DOHH2 (cell line): ENCODE data around the gene GABPA.

Experiments
- H3F3A ChIP-seq: fragments of 200-600 bp; sonication (generic), shearing (Covaris generic); 2 replicates; pipeline ENCODE4 v1.6.0; 2016; ENCODE audit warnings: antibody characterized with exemption, mild to moderate bottlenecking; ENCODE audit not compliant: control insufficient read depth, insufficient read depth
- H3K27ac ChIP-seq: fragments of 200-600 bp; sonication (generic); 2 replicates; pipeline ENCODE4 v1.5.1; 2014; ENCODE audit warnings: low read depth, mild to moderate bottlenecking, low read length, moderate library complexity
- H3K27me3 ChIP-seq: fragments of 200-600 bp; sonication (generic); 2 replicates; pipeline ENCODE4 v1.6.1; 2014; ENCODE audit warnings: mild to moderate bottlenecking, low read length, mixed read lengths; ENCODE audit not compliant: control insufficient read depth
- H3K36me3 ChIP-seq: fragments of 200-600 bp; sonication (generic); 2 replicates; pipeline ENCODE4 v1.6.1; 2014; ENCODE audit warnings: mild to moderate bottlenecking, low read length, moderate library complexity, mixed read lengths; ENCODE audit not compliant: control insufficient read depth
- H3K4me1 ChIP-seq: fragments of 200-600 bp; sonication (generic); 2 replicates; pipeline ENCODE4 v1.6.1; 2014; ENCODE audit warnings: mild to moderate bottlenecking, low read length, mixed read lengths; ENCODE audit not compliant: control insufficient read depth
- H3K4me2 ChIP-seq: fragments of 200-600 bp; sonication (generic); 2 replicates; pipeline ENCODE4 v1.6.0; 2014; ENCODE audit warnings: mild to moderate bottlenecking, low read length, moderate library complexity
- H3K4me3 ChIP-seq: fragments of 200-600 bp; sonication (generic); 2 replicates; pipeline ENCODE4 v1.5.1; 2014; ENCODE audit warnings: mild to moderate bottlenecking, low read length, mixed read lengths
- H3K79me2 ChIP-seq: fragments of 200-600 bp; sonication (generic); 2 replicates; pipeline ENCODE4 v1.6.1; 2014; ENCODE audit warnings: mild to moderate bottlenecking, low read length, mixed read lengths; ENCODE audit not compliant: control insufficient read depth
- H3K9me2 ChIP-seq: fragments of 200-600 bp; sonication (generic); replicated peaks from 2 replicates; pipeline ENCODE4 v1.6.1; 2014; ENCODE audit warnings: mild to moderate bottlenecking, low read length, mixed read lengths; ENCODE audit not compliant: control insufficient read depth
- H3K9me3 ChIP-seq: fragments of 200-600 bp; sonication (generic); 2 replicates; pipeline ENCODE4 v1.6.1; 2014; ENCODE audit warnings: antibody characterized with exemption, low read length, mixed read lengths; ENCODE audit not compliant: control insufficient read depth, insufficient read depth
- H4K20me1 ChIP-seq: fragments of 200-600 bp; sonication (generic); 2 replicates; pipeline ENCODE4 v1.6.0; 2014; ENCODE audit warnings: low read depth, mild to moderate bottlenecking, antibody characterized with exemption, low read length, moderate library complexity; ENCODE audit not compliant: control insufficient read depth, insufficient read depth
- EZH2phosphoT487 ChIP-seq: fragments of 200-600 bp; sonication (generic); IDR thresholded peaks from 2 replicates; pipeline ENCODE4 v1.6.1; 2017; ENCODE audit warnings: borderline replicate concordance, mild to moderate bottlenecking, antibody characterized with exemption, low read length, moderate library complexity, mixed read lengths
- TF ChIP-seq, protein P1 (sequence below): fragments of 200-600 bp; sonication (generic); IDR thresholded peaks from one replicate; pipeline ENCODE4 v1.5.1; 2014; ENCODE audit warnings: antibody characterized with exemption, mild to moderate bottlenecking, low read depth, low read length; ENCODE audit not compliant: poor library complexity, severe bottlenecking

Gene GABPA

DNA sequence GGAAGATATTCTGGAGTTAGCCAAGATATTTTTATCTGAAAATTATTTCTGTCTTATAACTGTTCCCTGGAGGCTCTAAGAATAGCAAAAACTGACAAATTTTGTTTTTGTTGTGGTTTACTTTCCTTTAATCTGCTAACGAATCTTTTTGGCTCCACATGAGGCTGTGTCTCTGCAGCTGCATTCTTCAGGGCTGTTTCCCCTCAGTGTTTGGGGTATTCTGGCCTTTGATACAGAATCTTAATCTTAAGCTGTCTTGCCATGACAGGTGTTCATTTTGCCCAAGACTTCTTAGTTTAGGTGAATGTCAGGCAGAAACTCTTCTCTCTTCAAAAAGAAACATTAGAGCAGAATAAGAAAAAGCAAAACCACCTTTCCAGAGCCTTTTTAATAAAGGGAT, 83.8 kb downstream of the GABPA start:
- H3K27ac ChIP-seq: no peak overlapping the region
- H3K9me2 ChIP-seq: no peaks in the 10 kb centered on the region
- no peaks in the 10 kb centered on the region for H3K4me1 ChIP-seq
- no peaks in the 10 kb centered on the region for H3K36me3 ChIP-seq
- H3F3A ChIP-seq: no peaks in the 10 kb centered on the region
- no peak overlapping the region for H3K4me2 ChIP-seq
- H3K4me3 ChIP-seq: no peak overlapping the region
- no peaks in the 10 kb centered on the region for H3K27me3 ChIP-seq
- no peak for TF ChIP-seq EZH2phosphoT487
- TF ChIP-seq, protein P1, sequence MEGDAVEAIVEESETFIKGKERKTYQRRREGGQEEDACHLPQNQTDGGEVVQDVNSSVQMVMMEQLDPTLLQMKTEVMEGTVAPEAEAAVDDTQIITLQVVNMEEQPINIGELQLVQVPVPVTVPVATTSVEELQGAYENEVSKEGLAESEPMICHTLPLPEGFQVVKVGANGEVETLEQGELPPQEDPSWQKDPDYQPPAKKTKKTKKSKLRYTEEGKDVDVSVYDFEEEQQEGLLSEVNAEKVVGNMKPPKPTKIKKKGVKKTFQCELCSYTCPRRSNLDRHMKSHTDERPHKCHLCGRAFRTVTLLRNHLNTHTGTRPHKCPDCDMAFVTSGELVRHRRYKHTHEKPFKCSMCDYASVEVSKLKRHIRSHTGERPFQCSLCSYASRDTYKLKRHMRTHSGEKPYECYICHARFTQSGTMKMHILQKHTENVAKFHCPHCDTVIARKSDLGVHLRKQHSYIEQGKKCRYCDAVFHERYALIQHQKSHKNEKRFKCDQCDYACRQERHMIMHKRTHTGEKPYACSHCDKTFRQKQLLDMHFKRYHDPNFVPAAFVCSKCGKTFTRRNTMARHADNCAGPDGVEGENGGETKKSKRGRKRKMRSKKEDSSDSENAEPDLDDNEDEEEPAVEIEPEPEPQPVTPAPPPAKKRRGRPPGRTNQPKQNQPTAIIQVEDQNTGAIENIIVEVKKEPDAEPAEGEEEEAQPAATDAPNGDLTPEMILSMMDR: no peak
- no peaks in the 10 kb centered on the region for H4K20me1 ChIP-seq
- no peaks in the 10 kb centered on the region for H3K9me3 ChIP-seq
- no peaks in the 10 kb centered on the region for H3K79me2 ChIP-seq
